Liver (tissue), 9 donors: ENCODE data around the gene KRTAP29-1. TPM values are rescaled to one million over a fixed set of nuclear protein-coding genes. Genes with fewer than 3 reads are reported as not detected.
A peak's percentile ranks its signal among the peaks of the same experiment; 100 is the strongest.

Experiments
- DNase-seq: peaks from one replicate; pipeline ENCODE4 v3.0.0-alpha.2; 2017; ENCODE audit warnings: low spot score
- H3K27ac ChIP-seq, 2 donors: one replicate each; pipeline ENCODE4 v1.7.0; 2013; ENCODE audit warnings: inconsistent platforms in 2 of 2, low read length in 2 of 2, control low read depth in 1 of 2, low read depth in 1 of 2, mild to moderate bottlenecking in 1 of 2
- H3K27me3 ChIP-seq, 4 donors: one replicate each; pipeline versions ENCODE4 v1.6.1 to v1.7.0; 2013; ENCODE audit warnings: low read length in 3 of 4, inconsistent platforms in 1 of 4, mild to moderate bottlenecking in 1 of 4, moderate library complexity in 1 of 4; ENCODE audit not compliant: control insufficient read depth in 4 of 4, insufficient read depth in 4 of 4
- H3K36me3 ChIP-seq, 4 donors: one replicate each; pipeline versions ENCODE4 v1.6.1 to v1.7.0; 2013; ENCODE audit warnings: low read length in 3 of 4, mild to moderate bottlenecking in 3 of 4, low read depth in 1 of 4, moderate library complexity in 1 of 4; ENCODE audit not compliant: control insufficient read depth in 4 of 4, insufficient read depth in 3 of 4
- H3K4me1 ChIP-seq, 4 donors: one replicate each; pipeline versions ENCODE4 v1.6.1 to v1.7.0; 2013; ENCODE audit warnings: low read length in 3 of 4, mild to moderate bottlenecking in 3 of 4, moderate library complexity in 1 of 4; ENCODE audit not compliant: control insufficient read depth in 4 of 4, insufficient read depth in 4 of 4
- H3K4me3 ChIP-seq, 3 donors: one replicate each; pipeline versions ENCODE4 v1.6.1 to v1.7.0; 2013; ENCODE audit warnings: low read length in 3 of 3, control low read depth in 1 of 3, low read depth in 1 of 3, mild to moderate bottlenecking in 1 of 3
- H3K9ac ChIP-seq, 2 donors: one replicate each; pipeline ENCODE4 v1.7.0; 2013; ENCODE audit warnings: low read length in 2 of 2, mild to moderate bottlenecking in 2 of 2, moderate library complexity in 2 of 2, control low read depth in 1 of 2, low read depth in 1 of 2
- H3K9me3 ChIP-seq, 4 donors: one replicate each; pipeline versions ENCODE4 v1.6.1 to v1.7.0; 2013; ENCODE audit warnings: low read length in 3 of 4; ENCODE audit not compliant: control insufficient read depth in 4 of 4
- EGR1 ChIP-seq, 2 donors: IDR thresholded peaks; 2 replicates each; pipeline ENCODE4 v1.6.1; 2016 to 2018; ENCODE audit warnings: antibody characterized with exemption in 2 of 2, low read depth in 2 of 2
- FOXA1 ChIP-seq: IDR thresholded peaks from 2 replicates; pipeline ENCODE4 v1.6.1; 2016; ENCODE audit warnings: antibody characterized with exemption
- FOXA2 ChIP-seq: IDR thresholded peaks from 2 replicates; pipeline ENCODE4 v1.6.1; 2016; ENCODE audit warnings: antibody characterized with exemption
- GABPA ChIP-seq, 2 donors: IDR thresholded peaks in 1 of 2; conservative IDR thresholded peaks in 1 of 2; 2 replicates each; pipeline ENCODE4 v1.6.1; 2016; ENCODE audit warnings: antibody characterized with exemption in 2 of 2, mild to moderate bottlenecking in 1 of 2, moderate library complexity in 1 of 2
- HNF4A ChIP-seq, 2 donors: conservative IDR thresholded peaks; 2 replicates each; pipeline ENCODE4 v1.6.1; 2016; ENCODE audit warnings: antibody characterized with exemption in 2 of 2, mild to moderate bottlenecking in 2 of 2
- HNF4G ChIP-seq: IDR thresholded peaks from 2 replicates; pipeline ENCODE4 v1.6.1; 2016; ENCODE audit warnings: antibody characterized with exemption
- JUND ChIP-seq, 2 donors: IDR thresholded peaks; 2 replicates each; pipeline ENCODE4 v1.6.1; 2016; ENCODE audit warnings: antibody characterized with exemption in 2 of 2
- NR2F2 ChIP-seq: IDR thresholded peaks from 2 replicates; pipeline ENCODE4 v1.6.1; 2016; ENCODE audit warnings: antibody characterized with exemption
- RAD21 ChIP-seq, 2 donors: IDR thresholded peaks; 2 replicates each; pipeline ENCODE4 v1.6.1; 2016; ENCODE audit warnings: antibody characterized with exemption in 2 of 2, mild to moderate bottlenecking in 2 of 2
- RXRA ChIP-seq, 2 donors: IDR thresholded peaks; 2 replicates each; pipeline ENCODE4 v1.6.1; 2017 to 2018; ENCODE audit warnings: antibody characterized with exemption in 2 of 2, mild to moderate bottlenecking in 1 of 2
- SP1 ChIP-seq: IDR thresholded peaks from 2 replicates; pipeline ENCODE4 v1.6.1; 2018; ENCODE audit warnings: antibody characterized with exemption, mild to moderate bottlenecking
- TAF1 ChIP-seq: conservative IDR thresholded peaks from 2 replicates; pipeline ENCODE4 v1.6.1; 2016; ENCODE audit warnings: antibody characterized with exemption, mild to moderate bottlenecking
- YY1 ChIP-seq: IDR thresholded peaks from 2 replicates; pipeline ENCODE4 v1.6.1; 2016; ENCODE audit warnings: antibody characterized with exemption, mild to moderate bottlenecking
- WGBS: extraction: QIAGEN DNeasy Blood & Tissue Kit; methylation state at CpG from one replicate; pipeline ENCODE4 v1.1.7; 2013; 5-methylcytosine and 5-hydroxymethylcytosine counted together
- polyA plus RNA-seq, 2 donors: library from polyadenylated mRNA; stranded (reverse) in 1 of 2; unstranded in 1 of 2; fragments of 200-250 nt in 1 of 2; fragments of >200 nt in 1 of 2; fragmentation: Nextera tagmentation in 1 of 2; extraction: Ambion mirVana in 1 of 2; gene quantifications; one replicate each; pipeline versions ENCODE4 v1.2.1 to v1.2.3, GENCODE V29; 2013 to 2015
- total RNA-seq, 2 donors: library from RNA; depleted of rRNA; stranded (reverse); fragments of >200 nt; gene quantifications; one replicate each; pipeline ENCODE4 v1.2.3, GENCODE V29; 2014
- TF ChIP-seq, protein P1 (sequence below): IDR thresholded peaks from 2 replicates; pipeline ENCODE4 v1.6.1; 2016; ENCODE audit warnings: antibody characterized with exemption
- TF ChIP-seq, protein P2 (sequence below): IDR thresholded peaks from 2 replicates; pipeline ENCODE4 v1.6.1; 2016; ENCODE audit warnings: antibody characterized with exemption
- TF ChIP-seq, protein P3 (sequence below): IDR thresholded peaks from 2 replicates; pipeline ENCODE4 v1.6.1; 2016; ENCODE audit warnings: antibody characterized with exemption, mild to moderate bottlenecking
- TF ChIP-seq, protein P4 (sequence below): IDR thresholded peaks from 2 replicates; pipeline ENCODE4 v1.6.1; 2016; ENCODE audit warnings: antibody characterized with exemption
- TF ChIP-seq, protein P5 (sequence below): fragments of 150-350 bp; IDR thresholded peaks from 2 replicates; pipeline ENCODE4 v1.5.1; 2017; ENCODE audit warnings: improper control_type of control experiment, low read depth, low read length; ENCODE audit not compliant: missing input control
- donor health status: healthy.
- donor health status: healthy.
- donor health status: healthy.
- donor health status: healthy.
- donor health status: healthy.

The KRTAP29-1 gene
- total and polyA plus RNA-seq, 4 donors: not detected

DNA sequence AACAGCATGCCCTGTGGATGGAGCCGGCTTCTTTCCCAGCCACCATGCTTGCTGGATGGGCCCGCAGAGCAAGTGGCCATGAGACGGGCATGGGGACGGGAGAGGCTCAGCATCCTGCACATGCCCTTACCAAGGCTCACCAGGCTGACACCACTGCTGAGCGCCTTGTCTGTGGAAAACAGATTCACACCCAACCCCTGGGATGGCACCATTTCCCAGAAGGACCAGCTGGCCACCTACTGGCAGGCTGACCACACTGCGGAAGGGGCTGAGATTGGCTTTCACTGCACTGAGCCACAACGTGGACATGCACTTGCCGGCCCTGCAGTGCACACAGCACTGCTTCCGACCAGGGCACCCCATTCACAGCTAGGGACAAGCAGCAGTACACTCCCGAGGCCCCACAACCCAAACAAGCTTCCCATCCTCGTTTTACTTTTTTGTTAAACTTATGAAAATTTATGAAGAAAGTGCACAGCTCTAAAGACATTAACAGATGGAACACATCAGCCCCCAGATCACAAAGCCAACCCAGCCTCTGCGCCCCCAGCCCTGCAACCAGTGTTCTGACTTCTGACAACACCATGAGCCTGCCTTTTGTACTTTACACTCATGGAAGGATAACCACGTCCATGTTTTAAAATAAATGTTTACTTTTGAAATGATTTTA lies 26.8 kb upstream of the KRTAP29-1 start:
- no peaks in the 10 kb centered on the region for H3K27me3 ChIP-seq
- H3K4me3 ChIP-seq: no peak overlapping the region
- 50% methylated on average over 13 of the region's 13 CpGs for WGBS

DNA sequence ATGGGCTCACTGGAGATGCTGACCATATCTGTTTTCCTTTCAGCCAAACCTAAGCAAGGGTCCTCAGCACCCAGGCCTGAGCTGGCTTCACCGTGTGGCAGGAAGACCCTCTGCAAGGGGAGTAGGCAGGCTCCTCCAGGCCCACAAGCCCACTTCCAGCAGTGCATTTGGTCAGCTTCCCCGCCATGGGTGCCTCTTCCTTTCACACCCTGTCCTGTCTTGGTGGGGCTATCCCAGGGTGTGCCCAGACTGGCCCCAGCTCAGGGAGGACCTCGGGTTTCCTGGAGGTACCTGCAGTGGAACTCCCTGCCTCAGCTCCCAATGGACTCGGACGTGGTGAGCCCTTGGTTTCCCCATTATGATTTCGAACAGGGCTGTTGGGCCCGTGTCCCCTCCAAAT lies 25.6 kb upstream of the KRTAP29-1 start:
- no peak for TF ChIP-seq RAD21 (IDR thresholded peaks at IDR 0.05)
- TF ChIP-seq NR2F2: no peak
- no peak for TF ChIP-seq HNF4G
- TF ChIP-seq YY1: no peak
- TF ChIP-seq EGR1 (IDR thresholded peaks at IDR 0.05; ENCODE audit: low read depth in 2 of 2): no peak
- TF ChIP-seq, protein P1, sequence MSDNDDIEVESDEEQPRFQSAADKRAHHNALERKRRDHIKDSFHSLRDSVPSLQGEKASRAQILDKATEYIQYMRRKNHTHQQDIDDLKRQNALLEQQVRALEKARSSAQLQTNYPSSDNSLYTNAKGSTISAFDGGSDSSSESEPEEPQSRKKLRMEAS: no peak
- no peak for TF ChIP-seq SP1
- TF ChIP-seq, protein P2, sequence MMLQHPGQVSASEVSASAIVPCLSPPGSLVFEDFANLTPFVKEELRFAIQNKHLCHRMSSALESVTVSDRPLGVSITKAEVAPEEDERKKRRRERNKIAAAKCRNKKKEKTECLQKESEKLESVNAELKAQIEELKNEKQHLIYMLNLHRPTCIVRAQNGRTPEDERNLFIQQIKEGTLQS: no peak
- no peak for TF ChIP-seq RXRA (IDR thresholded peaks at IDR 0.05)
- no peak for TF ChIP-seq TAF1
- TF ChIP-seq JUND (IDR thresholded peaks at IDR 0.05): no peak
- TF ChIP-seq, protein P3, sequence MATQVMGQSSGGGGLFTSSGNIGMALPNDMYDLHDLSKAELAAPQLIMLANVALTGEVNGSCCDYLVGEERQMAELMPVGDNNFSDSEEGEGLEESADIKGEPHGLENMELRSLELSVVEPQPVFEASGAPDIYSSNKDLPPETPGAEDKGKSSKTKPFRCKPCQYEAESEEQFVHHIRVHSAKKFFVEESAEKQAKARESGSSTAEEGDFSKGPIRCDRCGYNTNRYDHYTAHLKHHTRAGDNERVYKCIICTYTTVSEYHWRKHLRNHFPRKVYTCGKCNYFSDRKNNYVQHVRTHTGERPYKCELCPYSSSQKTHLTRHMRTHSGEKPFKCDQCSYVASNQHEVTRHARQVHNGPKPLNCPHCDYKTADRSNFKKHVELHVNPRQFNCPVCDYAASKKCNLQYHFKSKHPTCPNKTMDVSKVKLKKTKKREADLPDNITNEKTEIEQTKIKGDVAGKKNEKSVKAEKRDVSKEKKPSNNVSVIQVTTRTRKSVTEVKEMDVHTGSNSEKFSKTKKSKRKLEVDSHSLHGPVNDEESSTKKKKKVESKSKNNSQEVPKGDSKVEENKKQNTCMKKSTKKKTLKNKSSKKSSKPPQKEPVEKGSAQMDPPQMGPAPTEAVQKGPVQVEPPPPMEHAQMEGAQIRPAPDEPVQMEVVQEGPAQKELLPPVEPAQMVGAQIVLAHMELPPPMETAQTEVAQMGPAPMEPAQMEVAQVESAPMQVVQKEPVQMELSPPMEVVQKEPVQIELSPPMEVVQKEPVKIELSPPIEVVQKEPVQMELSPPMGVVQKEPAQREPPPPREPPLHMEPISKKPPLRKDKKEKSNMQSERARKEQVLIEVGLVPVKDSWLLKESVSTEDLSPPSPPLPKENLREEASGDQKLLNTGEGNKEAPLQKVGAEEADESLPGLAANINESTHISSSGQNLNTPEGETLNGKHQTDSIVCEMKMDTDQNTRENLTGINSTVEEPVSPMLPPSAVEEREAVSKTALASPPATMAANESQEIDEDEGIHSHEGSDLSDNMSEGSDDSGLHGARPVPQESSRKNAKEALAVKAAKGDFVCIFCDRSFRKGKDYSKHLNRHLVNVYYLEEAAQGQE: no peak
- no peak for TF ChIP-seq GABPA (IDR thresholded peaks at IDR 0.05 in 1 of 2, conservative IDR thresholded peaks at IDR 0.05 in 1 of 2)
- no peak for TF ChIP-seq FOXA2
- TF ChIP-seq HNF4A (conservative IDR thresholded peaks at IDR 0.05): no peak
- no peak for TF ChIP-seq FOXA1
- TF ChIP-seq, protein P4, sequence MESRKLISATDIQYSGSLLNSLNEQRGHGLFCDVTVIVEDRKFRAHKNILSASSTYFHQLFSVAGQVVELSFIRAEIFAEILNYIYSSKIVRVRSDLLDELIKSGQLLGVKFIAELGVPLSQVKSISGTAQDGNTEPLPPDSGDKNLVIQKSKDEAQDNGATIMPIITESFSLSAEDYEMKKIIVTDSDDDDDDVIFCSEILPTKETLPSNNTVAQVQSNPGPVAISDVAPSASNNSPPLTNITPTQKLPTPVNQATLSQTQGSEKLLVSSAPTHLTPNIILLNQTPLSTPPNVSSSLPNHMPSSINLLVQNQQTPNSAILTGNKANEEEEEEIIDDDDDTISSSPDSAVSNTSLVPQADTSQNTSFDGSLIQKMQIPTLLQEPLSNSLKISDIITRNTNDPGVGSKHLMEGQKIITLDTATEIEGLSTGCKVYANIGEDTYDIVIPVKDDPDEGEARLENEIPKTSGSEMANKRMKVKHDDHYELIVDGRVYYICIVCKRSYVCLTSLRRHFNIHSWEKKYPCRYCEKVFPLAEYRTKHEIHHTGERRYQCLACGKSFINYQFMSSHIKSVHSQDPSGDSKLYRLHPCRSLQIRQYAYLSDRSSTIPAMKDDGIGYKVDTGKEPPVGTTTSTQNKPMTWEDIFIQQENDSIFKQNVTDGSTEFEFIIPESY: no peak
- TF ChIP-seq, protein P5, sequence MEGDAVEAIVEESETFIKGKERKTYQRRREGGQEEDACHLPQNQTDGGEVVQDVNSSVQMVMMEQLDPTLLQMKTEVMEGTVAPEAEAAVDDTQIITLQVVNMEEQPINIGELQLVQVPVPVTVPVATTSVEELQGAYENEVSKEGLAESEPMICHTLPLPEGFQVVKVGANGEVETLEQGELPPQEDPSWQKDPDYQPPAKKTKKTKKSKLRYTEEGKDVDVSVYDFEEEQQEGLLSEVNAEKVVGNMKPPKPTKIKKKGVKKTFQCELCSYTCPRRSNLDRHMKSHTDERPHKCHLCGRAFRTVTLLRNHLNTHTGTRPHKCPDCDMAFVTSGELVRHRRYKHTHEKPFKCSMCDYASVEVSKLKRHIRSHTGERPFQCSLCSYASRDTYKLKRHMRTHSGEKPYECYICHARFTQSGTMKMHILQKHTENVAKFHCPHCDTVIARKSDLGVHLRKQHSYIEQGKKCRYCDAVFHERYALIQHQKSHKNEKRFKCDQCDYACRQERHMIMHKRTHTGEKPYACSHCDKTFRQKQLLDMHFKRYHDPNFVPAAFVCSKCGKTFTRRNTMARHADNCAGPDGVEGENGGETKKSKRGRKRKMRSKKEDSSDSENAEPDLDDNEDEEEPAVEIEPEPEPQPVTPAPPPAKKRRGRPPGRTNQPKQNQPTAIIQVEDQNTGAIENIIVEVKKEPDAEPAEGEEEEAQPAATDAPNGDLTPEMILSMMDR: no peak
- Histone ChIP-seq H3K27me3 (no peaks in the 10 kb centered on the region), H3K9ac (no peak overlapping the region), H3K9me3 (no peaks in the 10 kb centered on the region), H3K4me3 (no peak overlapping the region), H3K36me3 (no peaks in the 10 kb centered on the region), H3K4me1 (no peaks in the 10 kb centered on the region), H3K27ac (no peak overlapping the region)
- DNase-seq: no peak
- 89% methylated on average over 7 of the region's 7 CpGs for WGBS

More for the DNA sequence above, 26.8 kb upstream of the KRTAP29-1 start:
- no peaks in the 10 kb centered on the region for H3K9me3 ChIP-seq
- TF ChIP-seq HNF4A (conservative IDR thresholded peaks at IDR 0.05): no peak
- no peak for TF ChIP-seq FOXA2
- TF ChIP-seq GABPA (IDR thresholded peaks at IDR 0.05 in 1 of 2, conservative IDR thresholded peaks at IDR 0.05 in 1 of 2): no peak
- TF ChIP-seq, protein P5: peak; percentile 51
- no peak for TF ChIP-seq JUND (IDR thresholded peaks at IDR 0.05)
- no peak for TF ChIP-seq FOXA1
- TF ChIP-seq RAD21 (IDR thresholded peaks at IDR 0.05): peak; percentile 55 to 75
- no peak for TF ChIP-seq RXRA (IDR thresholded peaks at IDR 0.05)
- no peak for DNase-seq
- H3K27ac ChIP-seq: no peak overlapping the region
- H3K36me3 ChIP-seq: no peaks in the 10 kb centered on the region
- no peak overlapping the region for H3K9ac ChIP-seq
- H3K4me1 ChIP-seq: no peaks in the 10 kb centered on the region
